ENCODE results near the gene XPC.
"Not testable (repeated sequence)": the region's sequence is repeated elsewhere in the genome, so short reads cannot be mapped to it uniquely, and the experiment has no call there.

XPC gene

GRCh38 chr3:14121859-14122258, 56.5 kb downstream of the XPC start:
- no peak for DNase-seq (ENCODE audit: low read depth in 1 of 2, low spot score in 1 of 2)

- DNase-seq (ENCODE audit: low read depth in 1 of 2, low spot score in 1 of 2) = not testable (repeated sequence)
Observed at GRCh38 chr3:14120921-14121448, 57.4 kb downstream of the XPC start.

DNA sequence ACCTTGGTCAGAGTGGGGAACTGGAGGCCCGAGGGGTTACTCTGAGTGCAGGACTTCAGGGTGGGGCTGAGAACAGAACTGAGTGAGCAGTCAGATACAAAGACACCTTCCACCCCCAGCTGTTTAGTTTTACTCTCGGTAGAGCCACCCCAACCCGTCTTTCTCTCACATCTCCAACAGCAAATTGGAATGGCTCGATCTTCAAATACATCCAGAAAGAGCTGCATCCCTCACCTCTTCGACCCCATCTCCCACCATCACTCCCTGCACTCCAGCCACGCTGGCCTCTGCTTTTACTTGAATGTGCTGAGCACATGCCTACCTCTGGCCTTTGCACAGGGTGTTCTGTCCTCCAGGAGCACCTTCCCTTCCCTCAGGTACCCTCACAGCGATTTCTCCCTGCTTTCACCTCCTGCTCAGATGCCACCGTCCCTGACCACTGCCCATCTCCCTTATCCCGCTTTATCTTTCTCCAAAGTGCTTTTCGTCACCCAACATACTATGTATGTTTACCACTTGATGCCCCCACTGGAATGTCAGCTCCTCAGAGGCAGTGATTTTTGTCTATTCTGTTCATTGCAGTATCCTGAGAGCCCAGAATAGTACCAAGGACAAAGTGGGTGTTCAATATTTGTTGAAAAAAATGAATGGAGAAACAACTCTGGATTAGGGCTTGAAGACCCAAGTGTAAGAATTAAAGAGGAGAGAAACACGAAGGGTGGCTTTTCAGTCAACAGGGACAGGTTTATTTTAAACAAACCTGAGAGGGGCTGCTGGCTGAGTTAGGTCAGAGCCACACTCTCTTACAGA, 58.1 kb downstream of the XPC start:
- no peak for DNase-seq (ENCODE audit: low read depth in 1 of 2, low spot score in 1 of 2)

DNA sequence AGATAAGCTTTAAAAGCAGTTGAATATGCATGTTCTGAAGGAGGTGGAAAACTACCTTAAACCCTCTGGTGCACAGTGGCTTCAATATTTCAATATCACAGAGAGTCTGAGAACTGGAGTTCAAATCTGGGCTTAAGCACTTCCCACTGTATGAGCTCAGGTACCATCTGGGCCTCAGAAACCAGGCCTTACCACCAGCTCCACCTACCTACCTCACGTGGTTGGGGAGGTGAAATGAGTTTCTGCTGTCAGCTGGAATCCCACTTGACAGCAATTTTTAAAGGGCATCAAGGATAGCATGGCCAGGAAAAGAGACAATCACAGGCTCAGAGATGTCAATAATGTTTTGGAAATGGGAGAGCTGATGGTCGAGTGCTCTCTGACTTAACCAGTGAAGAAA, 58.8 kb downstream of the XPC start:
- no peak for DNase-seq (ENCODE audit: low read depth in 1 of 2, low spot score in 1 of 2)

DNA sequence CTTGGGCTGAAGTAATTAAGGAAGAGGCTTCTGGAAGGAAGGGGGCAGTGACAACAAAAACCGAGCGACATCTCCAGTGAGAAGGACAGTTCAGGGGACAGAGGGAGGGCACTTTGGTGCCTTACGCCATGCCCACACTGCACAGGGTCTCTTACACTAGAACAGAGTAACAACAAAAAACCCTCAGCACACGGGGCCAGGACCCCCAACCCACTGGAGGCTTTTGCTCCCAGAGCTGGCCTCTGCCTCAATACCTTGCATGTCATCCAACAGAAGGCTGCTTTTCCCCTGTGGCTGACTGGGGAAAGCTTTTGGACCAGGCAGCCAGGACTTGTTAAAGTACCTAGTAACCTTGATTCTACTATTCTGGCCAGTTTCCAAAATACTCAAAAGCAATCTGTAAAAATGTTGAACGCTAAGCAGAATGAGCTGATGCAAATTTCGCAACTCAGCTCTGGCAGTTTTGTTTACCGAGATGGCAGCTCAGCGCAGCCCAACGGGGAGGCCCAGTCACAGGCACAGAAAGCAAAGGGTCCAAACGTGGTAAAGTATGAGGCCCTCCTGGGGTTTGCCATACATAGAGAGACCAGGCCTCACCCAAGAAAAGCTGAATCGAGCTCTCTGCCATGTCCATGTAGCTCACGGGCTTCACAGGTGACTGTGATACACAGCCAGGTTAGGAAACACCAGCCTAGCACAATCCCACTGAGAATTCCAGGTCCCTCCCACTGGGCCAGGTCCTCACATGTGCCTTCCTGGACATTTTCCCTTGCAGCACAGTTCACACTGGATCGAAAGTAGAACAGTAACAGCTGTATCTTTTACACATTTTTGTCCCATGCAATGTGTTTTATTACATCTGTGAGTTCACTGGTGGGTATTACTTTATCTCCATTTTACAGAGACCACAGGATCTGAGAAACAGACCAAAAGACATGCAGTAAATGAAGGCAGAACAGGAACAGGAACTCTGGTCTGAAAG, 59.7 kb downstream of the XPC start:
- DNase-seq (ENCODE audit: low read depth in 1 of 2, low spot score in 1 of 2) = no peak

- DNase-seq (ENCODE audit: low read depth in 1 of 2, low spot score in 1 of 2) = no peak
Observed at GRCh38 chr3:14117468-14118399, 60.7 kb downstream of the XPC start.

DNA sequence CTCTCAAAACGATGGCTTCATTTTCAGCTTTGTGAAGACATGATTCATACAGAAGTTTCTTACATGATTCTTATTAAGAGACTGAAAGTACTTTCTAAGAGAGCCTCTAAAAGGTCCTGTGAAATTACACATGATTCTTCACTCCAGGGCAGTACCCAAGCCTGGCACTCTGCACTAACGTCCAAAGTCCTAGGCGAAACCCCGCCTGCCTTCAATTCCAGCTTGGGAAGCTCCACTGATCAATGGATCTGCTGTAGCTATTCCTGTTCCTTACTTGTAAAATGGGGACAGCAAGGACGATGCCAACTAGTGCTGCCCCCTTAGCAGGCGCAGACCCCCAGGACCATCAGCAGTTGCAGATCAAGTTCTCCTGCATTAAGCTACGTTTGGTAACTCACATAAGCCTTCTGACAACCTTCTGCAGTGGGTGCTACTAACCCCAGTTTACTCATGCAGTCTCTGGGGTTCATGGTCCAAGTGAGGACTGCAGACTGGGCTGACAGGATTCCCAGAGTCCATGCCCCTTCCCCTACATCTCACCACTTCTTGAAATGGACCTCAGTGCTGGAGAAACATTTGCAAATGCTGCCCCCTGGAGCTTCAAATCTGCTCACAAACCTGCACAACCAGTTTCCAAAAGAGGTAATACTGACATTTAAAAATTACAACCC, 64.3 kb downstream of the XPC start:
- DNase-seq (ENCODE audit: low read depth in 1 of 2, low spot score in 1 of 2) = no peak

- DNase-seq (ENCODE audit: low read depth in 1 of 2, low spot score in 1 of 2) = no peak
Observed at GRCh38 chr3:14110699-14111098, 67.7 kb downstream of the XPC start.

DNA sequence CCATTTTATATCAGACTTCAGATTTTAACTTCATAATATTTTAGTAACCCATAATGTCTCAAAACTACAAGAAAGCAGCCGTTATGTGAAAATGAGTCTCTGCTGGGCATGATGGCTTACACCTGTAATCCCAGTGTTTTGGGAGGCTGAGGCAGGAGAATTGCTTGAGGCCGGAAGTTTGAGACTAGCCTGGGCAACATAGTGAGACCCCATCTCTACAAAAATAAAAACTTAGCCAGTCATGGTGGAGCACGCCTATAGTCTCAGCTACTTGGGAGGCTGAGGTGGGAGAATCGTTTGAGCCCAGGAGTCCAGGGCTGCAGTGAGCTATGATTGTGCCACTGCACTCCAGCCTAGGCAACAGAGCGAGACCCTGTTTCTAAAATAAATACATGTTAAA, 68.6 kb downstream of the XPC start:
- not testable (repeated sequence) for DNase-seq (ENCODE audit: low read depth in 1 of 2, low spot score in 1 of 2)

DNA sequence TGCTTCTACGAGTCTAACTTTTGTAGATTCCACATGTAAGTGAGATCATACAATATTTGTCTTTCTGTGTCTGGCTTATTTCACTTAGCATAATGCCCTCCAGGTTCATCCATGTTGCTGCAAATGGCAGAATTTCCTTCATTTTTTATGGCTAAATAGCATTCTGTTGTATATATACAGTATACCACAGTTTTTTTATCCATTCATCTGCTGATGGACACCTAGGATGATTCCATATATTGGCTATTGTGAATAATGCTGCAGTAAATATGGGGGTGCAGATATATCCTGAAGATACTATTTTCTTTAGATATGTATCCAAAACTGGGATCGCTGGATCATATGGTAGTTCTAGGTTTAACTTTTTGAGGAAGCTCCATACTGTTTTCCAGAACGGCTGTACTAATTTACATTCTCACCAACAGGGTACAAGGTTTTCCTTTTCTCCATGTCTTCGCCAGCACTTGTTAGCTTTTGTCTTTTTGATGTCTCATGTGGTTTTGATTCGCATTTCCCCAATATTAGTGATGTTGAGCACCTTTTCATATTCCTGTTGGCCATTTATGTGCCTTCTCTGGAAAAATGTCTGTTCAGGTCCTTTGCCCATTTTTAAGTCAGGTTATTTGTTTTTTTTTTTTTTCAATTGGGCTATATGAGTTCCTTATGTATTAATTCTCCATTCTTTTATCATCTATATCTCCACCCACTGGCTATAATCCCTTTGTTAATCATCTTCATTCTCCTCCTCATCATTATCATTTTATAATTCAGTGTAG, 80.6 kb downstream of the XPC start:
- no peak for DNase-seq (ENCODE audit: low read depth in 1 of 2, low spot score in 1 of 2)

DNA sequence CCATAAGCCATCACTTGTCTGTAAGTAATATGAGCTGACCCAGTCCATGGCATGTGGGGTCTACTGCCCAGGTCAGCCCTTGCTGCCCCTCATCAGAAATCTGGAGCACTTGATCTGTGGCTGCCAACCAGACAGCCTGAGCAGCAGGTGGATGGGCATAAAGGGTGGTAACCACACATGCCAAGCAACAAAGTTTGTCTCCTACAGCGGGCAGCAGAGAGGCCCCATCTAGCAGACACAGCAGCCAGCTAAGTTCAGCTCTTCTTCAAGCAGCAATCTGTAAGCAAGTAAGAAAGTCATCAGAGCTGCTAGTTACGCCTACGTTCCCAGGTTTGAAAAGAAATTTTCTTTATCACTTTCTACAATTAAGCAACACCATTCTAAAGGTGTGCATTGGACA, 81.7 kb downstream of the XPC start:
- DNase-seq (ENCODE audit: low read depth in 1 of 2, low spot score in 1 of 2) = no peak

All from activated T-helper 1 cell treated with anti-CD3 and anti-CD28 coated beads, Interleukin-2, amount 50 U/mL, for 16 hours (primary cell).